Testis (tissue), 3 donors: ENCODE measurements around the gene CAPN3. TPM values are rescaled to one million over a fixed set of nuclear protein-coding genes. Genes with fewer than 3 reads are reported as not detected.

Source experiments
- DNase-seq: peaks from one replicate; pipeline ENCODE4 v3.0.0-alpha.2; 2019
- H3K27ac ChIP-seq, 2 donors: fragments of 200-600 bp; sonication (generic); one replicate each; pipeline ENCODE4 v1.5.1; 2019
- H3K27me3 ChIP-seq: fragments of 200-600 bp; sonication (generic); one replicate; pipeline ENCODE4 v1.5.1; 2019
- H3K36me3 ChIP-seq: fragments of 200-600 bp; sonication (generic); one replicate; pipeline ENCODE4 v1.5.1; 2017; ENCODE audit warnings: low read depth; ENCODE audit errors: missing control alignments
- H3K4me1 ChIP-seq: fragments of 200-600 bp; sonication (generic); one replicate; pipeline ENCODE4 v1.5.1; 2019
- H3K4me3 ChIP-seq, 2 donors: fragments of 200-600 bp; sonication (generic); one replicate each; pipeline ENCODE4 v1.5.1; 2017 to 2019
- H3K9me3 ChIP-seq: fragments of 200-600 bp; sonication (generic); one replicate; pipeline ENCODE4 v1.5.1; 2017
- POLR2A ChIP-seq: fragments of 450-650 bp; IDR thresholded peaks from one replicate; pipeline ENCODE4 v1.6.1; 2017; ENCODE audit warnings: antibody characterized with exemption, mild to moderate bottlenecking, moderate library complexity
- WGBS, 2 donors: methylation state at CpG; one replicate each; pipeline ENCODE4 v1.1.5; 2018; 5-methylcytosine and 5-hydroxymethylcytosine counted together
- intact Hi-C: fragments of 100-400 bp; cut with DNase I; formaldehyde crosslinking; loops from one replicate; pipeline ENCODE4 v1.15.1; 2023; ENCODE audit warnings: low total_unique reads
- polyA plus RNA-seq: library from polyadenylated mRNA; stranded (reverse); fragments of 350-450 nt; fragmentation: Illumina TruSeq; extraction: RNeasy Lipid Tissue Mini Kit (QIAGEN cat#74804); gene quantifications from one replicate; pipeline ENCODE4 v1.2.3, GENCODE V29; 2014; ENCODE audit warnings: low read depth, low replicate concordance; ENCODE audit not compliant: insufficient read depth
- total RNA-seq, 2 donors: library from RNA; depleted of rRNA; stranded (reverse); fragments of >200 nt; gene quantifications; one replicate each; pipeline ENCODE4 v1.2.3, GENCODE V29; 2016
- TF ChIP-seq, protein P1 (sequence below), 3 experiments: fragments of 450-650 bp in 2 of 3; fragments of 200-600 bp in 1 of 3; sonication (generic) in 1 of 3; IDR thresholded peaks; one replicate each; pipeline ENCODE4 v1.5.1; 2016 to 2019; ENCODE audit warnings: antibody characterized with exemption in 3 of 3, mild to moderate bottlenecking in 2 of 3, moderate library complexity in 1 of 3

CAPN3 gene
- total and polyA plus RNA-seq, 3 donors from 2014 or later, result 33.6 to 60.4 (median 53.0) TPM

DNA sequence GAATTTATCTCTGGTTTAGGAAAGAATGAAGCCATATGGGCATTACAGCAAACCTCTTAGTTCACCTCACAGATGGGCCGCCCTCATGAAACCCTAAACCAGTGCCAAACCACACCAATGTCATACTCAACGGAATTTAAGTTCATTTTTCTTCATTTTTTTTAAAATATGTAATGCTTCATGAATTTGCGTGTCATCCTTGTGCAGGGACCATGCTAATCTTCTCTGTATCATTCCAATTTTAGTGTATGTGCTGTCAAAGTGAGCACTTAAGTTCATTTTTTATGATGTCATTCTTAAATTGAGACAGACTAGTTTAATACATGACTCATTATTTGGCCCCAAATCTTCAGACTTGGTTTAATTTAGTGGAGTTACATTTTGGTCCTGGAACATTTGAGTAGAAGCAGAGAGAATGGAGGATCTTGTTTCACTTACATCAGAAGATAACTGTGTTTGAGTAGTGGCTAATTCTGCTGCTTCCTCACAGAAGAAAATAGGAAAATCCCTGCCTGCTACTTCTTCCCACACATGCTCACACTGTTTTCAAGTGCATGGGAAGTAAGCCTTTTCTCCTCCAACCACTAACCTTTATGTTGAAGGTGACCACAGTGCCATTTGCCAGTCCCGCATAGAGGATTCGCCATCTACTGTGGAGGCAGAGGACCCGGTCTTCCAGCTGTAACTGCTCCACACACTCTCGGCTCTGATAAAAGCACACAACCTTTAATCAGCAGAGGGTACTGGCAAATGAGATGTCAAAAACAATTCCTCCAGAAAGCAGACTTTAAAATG lies 68.3 kb downstream of the CAPN3 start:
- H3K4me1 ChIP-seq, result no peaks in the 10 kb centered on the region
- no peak for DNase-seq
- WGBS, 2 donors, result 91 to 95% methylated on average over 7 of the region's 7 CpGs
- intact Hi-C loops, result no loop called here
- H3K27ac ChIP-seq, result no peak overlapping the region
- no peaks in the 10 kb centered on the region for H3K27me3 ChIP-seq
- no peak overlapping the region for H3K4me3 ChIP-seq
- no peaks in the 10 kb centered on the region for H3K36me3 ChIP-seq
- TF ChIP-seq, protein P1, sequence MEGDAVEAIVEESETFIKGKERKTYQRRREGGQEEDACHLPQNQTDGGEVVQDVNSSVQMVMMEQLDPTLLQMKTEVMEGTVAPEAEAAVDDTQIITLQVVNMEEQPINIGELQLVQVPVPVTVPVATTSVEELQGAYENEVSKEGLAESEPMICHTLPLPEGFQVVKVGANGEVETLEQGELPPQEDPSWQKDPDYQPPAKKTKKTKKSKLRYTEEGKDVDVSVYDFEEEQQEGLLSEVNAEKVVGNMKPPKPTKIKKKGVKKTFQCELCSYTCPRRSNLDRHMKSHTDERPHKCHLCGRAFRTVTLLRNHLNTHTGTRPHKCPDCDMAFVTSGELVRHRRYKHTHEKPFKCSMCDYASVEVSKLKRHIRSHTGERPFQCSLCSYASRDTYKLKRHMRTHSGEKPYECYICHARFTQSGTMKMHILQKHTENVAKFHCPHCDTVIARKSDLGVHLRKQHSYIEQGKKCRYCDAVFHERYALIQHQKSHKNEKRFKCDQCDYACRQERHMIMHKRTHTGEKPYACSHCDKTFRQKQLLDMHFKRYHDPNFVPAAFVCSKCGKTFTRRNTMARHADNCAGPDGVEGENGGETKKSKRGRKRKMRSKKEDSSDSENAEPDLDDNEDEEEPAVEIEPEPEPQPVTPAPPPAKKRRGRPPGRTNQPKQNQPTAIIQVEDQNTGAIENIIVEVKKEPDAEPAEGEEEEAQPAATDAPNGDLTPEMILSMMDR (IDR thresholded peaks at IDR 0.05), result no peak
- no peak for TF ChIP-seq POLR2A
- H3K9me3 ChIP-seq, result no peaks in the 10 kb centered on the region

DNA sequence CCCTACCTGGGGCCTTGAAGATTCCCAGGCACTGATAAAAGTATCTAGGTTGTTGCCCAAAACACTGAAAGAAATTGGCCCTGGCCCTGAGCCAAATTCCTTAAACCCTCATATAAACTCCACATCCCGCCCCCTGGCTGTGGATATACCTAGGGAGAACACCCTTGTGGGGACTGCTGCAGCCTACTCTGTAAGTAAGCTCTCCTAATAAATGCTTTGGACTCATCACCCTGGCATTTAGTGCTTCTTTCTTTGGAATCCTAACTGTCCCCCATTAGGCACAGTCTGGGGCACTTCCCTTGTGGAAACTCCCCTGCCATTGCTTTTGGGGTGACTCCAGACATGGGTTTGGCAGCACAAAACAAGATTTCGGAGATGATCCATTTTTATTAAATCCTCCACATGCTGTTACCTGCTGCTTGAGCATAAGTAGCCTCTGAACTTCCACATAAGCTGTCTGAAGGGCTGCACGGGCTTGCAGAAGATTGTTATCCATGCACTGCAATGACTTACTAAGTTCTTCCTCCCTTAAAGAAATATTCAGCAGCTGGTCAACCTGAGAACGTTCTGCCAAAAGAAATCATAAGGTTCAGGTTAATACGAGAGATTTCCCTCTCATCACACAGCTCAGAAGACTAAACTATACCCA lies 85.2 kb downstream of the CAPN3 start:
- WGBS, 2 donors, result 88% methylated on average over 5 of the region's 5 CpGs
- no peak for TF ChIP-seq POLR2A
- TF ChIP-seq, protein P1 (IDR thresholded peaks at IDR 0.05), result no peak
- H3K4me3 ChIP-seq, result no peak overlapping the region
- no peaks in the 10 kb centered on the region for H3K36me3 ChIP-seq
- H3K4me1 ChIP-seq, result no peaks in the 10 kb centered on the region
- intact Hi-C loops, result no loop called here
- no peak for DNase-seq
- no peaks in the 10 kb centered on the region for H3K27me3 ChIP-seq
- H3K27ac ChIP-seq, result no peak overlapping the region
- H3K9me3 ChIP-seq, result no peaks in the 10 kb centered on the region

DNA sequence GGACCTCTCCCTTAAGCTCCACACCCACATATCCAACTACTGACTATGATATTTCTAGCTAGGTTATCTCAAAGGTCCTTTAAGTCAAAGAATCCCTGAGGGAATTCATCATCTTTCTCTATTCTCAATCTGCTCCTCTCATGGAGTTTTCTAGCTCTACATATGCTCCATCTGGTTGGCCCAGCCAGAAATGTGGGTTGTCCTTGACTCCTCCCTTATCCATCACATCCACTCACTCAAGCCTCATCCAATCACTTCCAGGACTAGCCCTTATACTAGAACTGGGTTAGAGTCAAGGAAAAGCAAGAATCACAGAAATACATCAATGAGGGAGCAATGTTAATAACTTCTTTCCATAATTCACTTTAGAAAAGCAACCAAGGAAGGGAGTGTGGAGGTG lies 86.2 kb downstream of the CAPN3 start:
- no peaks in the 10 kb centered on the region for H3K36me3 ChIP-seq
- intact Hi-C loops, result no loop called here
- H3K4me1 ChIP-seq, result no peaks in the 10 kb centered on the region
- DNase-seq, result no peak
- no peak overlapping the region for H3K27ac ChIP-seq
- H3K4me3 ChIP-seq, result no peak overlapping the region
- H3K9me3 ChIP-seq, result no peaks in the 10 kb centered on the region
- TF ChIP-seq, protein P1 (IDR thresholded peaks at IDR 0.05), result no peak
- TF ChIP-seq POLR2A, result no peak
- H3K27me3 ChIP-seq, result no peaks in the 10 kb centered on the region

DNA sequence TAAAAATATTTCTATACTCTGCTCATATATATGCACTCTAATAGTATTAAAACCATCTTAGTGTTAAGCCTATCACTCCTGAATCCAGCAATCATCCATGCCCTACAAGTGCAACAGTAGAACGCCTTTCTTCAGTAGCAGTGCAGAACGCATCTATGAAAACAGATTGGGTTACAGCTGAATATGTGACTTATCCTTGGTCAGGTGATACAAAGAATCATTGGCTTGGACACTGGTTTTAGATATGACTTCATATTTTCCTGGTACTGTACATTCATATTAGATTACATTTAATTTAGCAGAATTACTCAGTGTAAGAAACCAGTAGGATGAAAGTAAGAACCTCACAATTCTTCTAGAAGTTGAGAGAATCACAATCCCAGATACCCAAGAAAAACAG lies 88.3 kb downstream of the CAPN3 start:
- H3K9me3 ChIP-seq, result no peaks in the 10 kb centered on the region
- H3K4me3 ChIP-seq, result no peak overlapping the region
- intact Hi-C loops, result no loop called here
- TF ChIP-seq, protein P1 (IDR thresholded peaks at IDR 0.05), result no peak
- no peak for TF ChIP-seq POLR2A
- H3K27ac ChIP-seq, result no peak overlapping the region
- peaks cover 5% of the 10 kb centered on the region for H3K36me3 ChIP-seq
- H3K4me1 ChIP-seq, result no peaks in the 10 kb centered on the region
- H3K27me3 ChIP-seq, result no peaks in the 10 kb centered on the region
- DNase-seq, result no peak
- WGBS, 2 donors, result 95 to 97% methylated on average over 2 of the region's 2 CpGs
